H1 (cell line): Measurements from ENCODE around the gene HTR5A. TPM values are rescaled to one million over a fixed set of nuclear protein-coding genes. Genes with fewer than 3 reads are reported as not detected.

Experiments used
- CHD7 ChIP-seq: fragments of 300-600 bp; sonication (generic); IDR thresholded peaks from 2 replicates; pipeline ENCODE4 v1.7.1; 2012; ENCODE audit warnings: low read length, moderate library complexity, mild to moderate bottlenecking, inconsistent platforms; ENCODE audit not compliant: insufficient replicate concordance
- polyA plus RNA-seq, 7 experiments: library from polyadenylated mRNA; depleted of rRNA in 3 of 7; stranded (reverse) in 5 of 7; unstranded in 2 of 7; fragments of >200 nt in 5 of 7; fragments of 200-250 nt in 2 of 7; gene quantifications; 1 replicate in 5 of 7; 2 replicates in 1 of 7; 4 replicates in 1 of 7; pipeline versions ENCODE4 v1.2.1 to v1.2.3, GENCODE V29; 2011 to 2013; ENCODE audit warnings: missing spikeins in 2 of 7, mixed read lengths in 2 of 7
- total RNA-seq: library from RNA; stranded (reverse); fragmentation: NEBNext Ultra II Directional; extraction: Animal tissue kit (Norgen Biotek cat#: 25700); gene quantifications from 2 replicates; pipeline ENCODE4 v1.2.1, GENCODE V29; 2021

HTR5A gene
- total and polyA plus RNA-seq, 2 of the 8 experiments (the other 6 are each of a cell fraction or from before 2014, with no cell fraction given), result 0.02 TPM; not detected in 1

GRCh38 chr7:155120460-155120859, 50.3 kb downstream of the HTR5A start (continued):
- no peak for TF ChIP-seq CHD7
